Measurements from ENCODE around the gene SLC2A9. TPM values are rescaled to one million over a fixed set of nuclear protein-coding genes. Genes with fewer than 3 reads are reported as not detected.

SLC2A9 gene
- total RNA-seq (2014; rRNA removed; shearing (Covaris generic)): 0.25 TPM in 1 of 2 replicates, not detected in the other

- no peak for DNase-seq (ENCODE audit: low read depth)
Measured at GRCh38 chr4:10020871-10021652, at the start of gene SLC2A9. SLC2A9 (minus strand) TSS chr4:10021497; CDS start chr4:10021429, 68 bp downstream.

- no peak for DNase-seq (ENCODE audit: low read depth)
Measured at GRCh38 chr4:10069075-10069642, 47.9 kb upstream of the SLC2A9 start.

- DNase-seq (ENCODE audit: low read depth): no peak
Measured at GRCh38 chr4:10066670-10067651, 45.7 kb upstream of the SLC2A9 start.

- DNase-seq (ENCODE audit: low read depth): no peak
Measured at GRCh38 chr4:10066206-10066605, 44.9 kb upstream of the SLC2A9 start.

GRCh38 chr4:10063544-10064300, 42.4 kb upstream of the SLC2A9 start:
- peak; percentile 59 for DNase-seq (ENCODE audit: low read depth)

GRCh38 chr4:10061650-10062415, 40.5 kb upstream of the SLC2A9 start:
- no peak for DNase-seq (ENCODE audit: low read depth)

- no peak for DNase-seq (ENCODE audit: low read depth)
Measured at GRCh38 chr4:10058371-10058770, 37.1 kb upstream of the SLC2A9 start.

GRCh38 chr4:10057023-10057395, 35.7 kb upstream of the SLC2A9 start:
- DNase-seq (ENCODE audit: low read depth): no peak

GRCh38 chr4:10056334-10057022, 35.2 kb upstream of the SLC2A9 start:
- DNase-seq (ENCODE audit: low read depth): no peak

GRCh38 chr4:10055871-10056270, 34.6 kb upstream of the SLC2A9 start:
- DNase-seq (ENCODE audit: low read depth): no peak

GRCh38 chr4:10054571-10055041, 33.3 kb upstream of the SLC2A9 start:
- no peak for DNase-seq (ENCODE audit: low read depth)

- DNase-seq (ENCODE audit: low read depth): no peak
Measured at GRCh38 chr4:10053635-10054453, 32.5 kb upstream of the SLC2A9 start.

GRCh38 chr4:10051517-10052135, 30.3 kb upstream of the SLC2A9 start:
- no peak for DNase-seq (ENCODE audit: low read depth)

GRCh38 chr4:10050721-10051120, 29.4 kb upstream of the SLC2A9 start:
- DNase-seq (ENCODE audit: low read depth): no peak

- DNase-seq (ENCODE audit: low read depth): no peak
Measured at GRCh38 chr4:10050261-10050661, 29.0 kb upstream of the SLC2A9 start.

- no peak for DNase-seq (ENCODE audit: low read depth)
Measured at GRCh38 chr4:10048941-10049697, 27.8 kb upstream of the SLC2A9 start.

GRCh38 chr4:10047967-10048366, 26.7 kb upstream of the SLC2A9 start:
- DNase-seq (ENCODE audit: low read depth): no peak

- no peak for DNase-seq (ENCODE audit: low read depth)
Measured at GRCh38 chr4:10046471-10046870, 25.2 kb upstream of the SLC2A9 start.
